Bladder microvascular endothelial cell (primary cell): Measurements from ENCODE around the gene PRIMA1. TPM values are rescaled to one million over a fixed set of nuclear protein-coding genes. Genes with fewer than 3 reads are reported as not detected.

Source experiments
- total RNA-seq: library from RNA; depleted of rRNA; stranded (reverse); fragments of >200 nt; gene quantifications from 2 replicates; pipeline ENCODE4 v1.2.3, GENCODE V29; 2014

The PRIMA1 gene
- not detected in 2 replicates for total RNA-seq

GRCh38 chr14:93788293-93788542, at the start of gene PRIMA1:
Gene PRIMA1 (minus strand): TSS chr14:93788485. CDS start chr14:93787718, 767 bp downstream.

Other genes starting within 250 kb of the PRIMA1 start
- gene FAM181A, start 138.9 kb upstream of the PRIMA1 start, total RNA-seq, result not detected in 2 replicates
- 0.32 TPM in 1 of 2 replicates, not detected in the other for gene ASB2, start 188.1 kb upstream of the PRIMA1 start, total RNA-seq
- gene CCDC197, start 208.8 kb upstream of the PRIMA1 start, total RNA-seq, result not detected in 2 replicates
- gene OTUB2, start 237.9 kb upstream of the PRIMA1 start, total RNA-seq, result 0.49 and 1.2 TPM in 2 replicates